ENCODE measurements around the gene PRMT2.

GRCh38 chr21:46597896-46598343 lies 37.6 kb upstream of the PRMT2 start:
- TF ChIP-seq EZH2 (IDR thresholded peaks at IDR 0.05) (no peak), CTCF (IDR thresholded peaks at IDR 0.05) (no peak), EZH2phosphoT487 (IDR thresholded peaks at IDR 0.05) (no peak)
